NCI-H2196 treated with DMSO at 0.1 percent for 48 hours (cell line): Measurements from ENCODE around the gene DISP2.

Experiments
- DNase-seq: peaks from one replicate; lab custom pipeline; 2025; ENCODE audit not compliant: unreplicated experiment; lab: John Stamatoyannopoulos, UW

The DISP2 gene

DNA sequence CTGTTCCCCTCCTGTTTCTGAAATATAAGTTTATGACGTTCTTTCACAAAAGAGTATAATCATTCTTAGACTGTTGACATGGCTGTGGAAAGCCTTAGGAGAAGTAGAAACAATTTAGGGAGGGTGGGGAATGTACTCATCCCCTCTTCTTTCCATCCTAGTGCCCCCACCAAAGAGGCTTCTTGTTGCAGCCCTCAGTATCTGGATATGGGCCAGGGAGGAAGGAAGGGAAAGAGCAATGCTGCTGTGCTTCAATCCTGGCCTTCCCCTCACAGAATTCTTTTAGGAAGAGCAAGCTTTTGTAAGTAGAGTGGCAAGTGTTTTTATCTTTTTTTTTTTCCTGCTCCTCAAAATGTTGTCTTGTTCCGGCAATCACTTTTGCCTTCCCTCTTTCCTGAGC, 32.8 kb upstream of the DISP2 start:
- DNase-seq: no peak

DNA sequence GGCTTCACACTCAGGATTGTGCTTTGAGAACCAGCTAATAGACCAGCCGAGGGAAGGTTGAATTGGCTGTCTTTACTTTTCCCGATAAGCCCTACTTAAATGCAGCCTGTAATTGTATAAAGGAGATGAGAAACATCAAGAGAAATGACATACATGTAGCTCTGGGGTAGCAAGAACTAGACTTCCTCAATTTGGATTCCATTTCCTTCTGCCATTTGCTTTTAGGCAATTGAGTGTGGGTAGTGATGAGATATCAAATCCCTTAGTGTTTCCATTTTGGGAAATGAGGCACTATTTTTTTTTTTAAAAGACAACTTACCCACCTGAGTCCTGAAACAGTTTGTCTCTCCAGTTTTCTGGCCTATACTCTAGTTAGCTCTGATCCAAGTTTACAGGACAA, 32.3 kb upstream of the DISP2 start:
- DNase-seq: no peak

DNA sequence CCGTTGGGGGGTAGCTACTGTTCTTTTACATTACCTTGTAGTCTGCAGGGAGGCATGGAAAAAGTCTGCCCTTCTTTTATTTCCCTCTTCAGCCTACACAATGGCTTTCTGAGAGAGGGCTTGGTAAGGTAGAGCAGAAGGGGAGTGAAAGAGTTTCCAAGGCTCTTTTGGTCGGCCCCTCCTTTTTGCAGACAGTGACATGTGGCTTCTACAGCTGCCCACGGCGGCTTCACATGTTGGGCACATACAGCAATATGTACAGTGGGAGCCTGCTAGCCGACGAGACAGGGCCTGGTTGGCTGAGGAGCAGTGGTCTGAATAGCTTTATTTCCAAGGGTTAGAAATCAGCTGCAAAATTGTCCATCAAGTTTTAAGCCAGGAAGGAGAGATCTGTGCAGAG, 30.6 kb upstream of the DISP2 start:
- DNase-seq: no peak

DNA sequence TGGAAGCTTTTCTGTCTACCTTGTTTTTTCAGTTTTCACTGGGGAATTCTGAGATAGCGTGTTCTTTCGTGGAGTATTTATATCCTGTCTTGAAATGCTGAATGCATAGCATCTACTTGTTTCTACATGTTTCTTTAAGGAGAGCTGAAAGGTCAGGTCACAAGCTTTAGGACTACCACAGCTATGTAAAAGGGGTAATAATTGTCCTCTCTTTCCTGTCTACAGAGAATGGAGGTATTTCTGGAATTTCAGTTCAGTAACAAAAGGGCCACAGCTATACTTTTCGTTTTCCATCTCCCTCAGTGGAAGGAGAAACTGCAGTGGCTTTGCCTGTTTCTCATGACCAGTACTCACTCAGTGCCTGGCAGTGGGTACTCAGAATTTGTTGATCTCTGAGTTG, 29.8 kb upstream of the DISP2 start:
- no peak for DNase-seq

DNA sequence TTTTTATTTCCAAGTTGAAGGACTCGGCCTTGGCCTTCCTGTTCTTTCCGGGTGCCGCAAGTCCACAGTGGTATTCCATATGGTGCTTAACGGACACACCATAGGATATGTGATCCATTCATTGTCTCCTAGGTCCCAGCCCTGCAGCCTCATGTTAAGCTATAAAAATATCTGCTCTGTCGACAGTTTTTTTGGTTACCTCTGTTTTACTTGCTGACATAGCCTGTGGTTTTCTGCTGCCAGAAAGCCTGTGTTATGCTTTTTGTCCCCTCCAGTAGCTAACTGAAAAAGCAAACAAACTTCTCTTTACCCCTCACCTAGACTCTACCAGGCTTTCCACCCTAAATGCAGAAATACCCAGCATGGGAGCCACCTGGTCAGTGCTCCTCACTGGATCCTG, 29.3 kb upstream of the DISP2 start:
- no peak for DNase-seq

DNA sequence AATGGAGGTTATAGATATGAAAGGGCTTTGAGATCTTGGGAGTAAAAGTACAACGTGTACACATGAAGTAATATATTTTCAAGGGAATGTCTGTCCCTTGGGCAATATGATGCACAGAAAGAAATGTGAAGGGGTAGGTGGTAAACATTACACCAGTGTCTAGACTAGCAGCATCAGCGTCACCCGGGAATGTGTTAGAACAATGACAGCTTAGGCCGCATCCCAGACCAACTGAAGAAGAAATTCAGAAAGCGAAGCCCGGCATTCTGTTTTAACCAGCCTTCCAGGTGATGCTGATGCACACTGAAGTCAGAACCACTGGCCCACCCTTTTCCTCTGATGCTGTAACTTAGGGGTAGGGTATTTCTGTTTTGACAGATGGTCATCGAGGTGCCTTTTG, 28.2 kb upstream of the DISP2 start:
- no peak for DNase-seq

DNA sequence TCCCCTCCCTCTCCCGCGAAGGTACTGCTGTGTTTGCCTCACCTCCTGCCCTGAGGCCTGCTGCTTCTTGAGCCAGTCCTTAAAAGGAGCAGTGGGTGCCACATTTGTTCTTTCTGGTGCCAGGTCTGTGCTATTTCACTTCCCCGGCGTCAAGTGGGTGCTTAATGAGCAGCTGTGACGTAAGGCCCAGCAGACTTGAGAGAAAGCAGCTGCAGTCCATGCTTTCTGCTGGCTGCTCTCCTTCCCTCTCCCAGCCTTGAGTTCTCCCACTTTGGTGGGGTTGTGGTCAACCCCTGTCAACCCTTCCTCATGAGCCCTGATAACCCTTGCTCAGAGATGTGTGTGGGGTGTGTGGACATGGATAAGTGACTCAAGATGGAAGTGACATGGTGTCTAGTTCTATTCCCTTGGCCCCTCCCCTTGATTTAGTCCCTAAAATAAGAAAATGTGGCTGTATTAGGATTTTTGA, 27.6 kb upstream of the DISP2 start:
- DNase-seq: no peak

DNA sequence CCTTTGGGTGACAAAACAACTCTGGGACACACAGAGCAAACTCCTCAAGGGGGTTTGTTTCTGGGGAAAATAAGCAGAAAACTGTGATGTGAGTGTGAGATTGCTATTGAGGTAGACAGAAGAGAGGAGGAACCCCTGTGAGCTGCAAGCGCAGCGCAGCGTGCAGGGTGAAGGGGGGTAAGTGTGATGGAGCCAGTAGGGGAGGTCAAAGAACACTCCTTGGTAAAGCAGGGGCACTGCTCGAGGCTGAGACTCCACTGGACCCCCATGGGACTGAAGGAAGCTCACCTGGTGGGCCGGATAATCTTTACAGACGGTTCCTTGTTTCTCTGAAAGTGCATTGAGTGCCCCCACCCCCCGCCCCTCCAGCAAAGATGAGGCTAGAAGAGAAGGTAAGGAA, 27.0 kb upstream of the DISP2 start:
- no peak for DNase-seq

DNA sequence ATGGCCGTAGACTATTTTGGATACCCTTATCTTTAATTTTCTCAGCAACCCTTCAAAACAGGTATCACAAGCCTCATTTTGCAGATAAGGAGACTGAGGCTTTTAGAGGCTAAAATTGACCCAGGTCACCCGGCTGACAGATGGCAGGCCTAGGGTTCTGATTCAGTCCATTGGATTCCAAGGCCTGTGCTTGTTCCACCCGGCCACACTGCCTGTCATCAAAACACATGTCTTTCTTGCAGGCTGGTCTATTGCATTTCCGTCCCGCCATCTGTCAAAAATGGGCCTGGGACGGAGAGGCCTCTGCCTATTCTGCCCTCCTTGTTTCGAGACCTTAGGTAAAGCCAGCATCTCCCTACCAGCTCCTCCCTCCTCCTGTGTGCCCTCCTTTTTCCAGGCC, 26.4 kb upstream of the DISP2 start:
- no peak for DNase-seq

DNA sequence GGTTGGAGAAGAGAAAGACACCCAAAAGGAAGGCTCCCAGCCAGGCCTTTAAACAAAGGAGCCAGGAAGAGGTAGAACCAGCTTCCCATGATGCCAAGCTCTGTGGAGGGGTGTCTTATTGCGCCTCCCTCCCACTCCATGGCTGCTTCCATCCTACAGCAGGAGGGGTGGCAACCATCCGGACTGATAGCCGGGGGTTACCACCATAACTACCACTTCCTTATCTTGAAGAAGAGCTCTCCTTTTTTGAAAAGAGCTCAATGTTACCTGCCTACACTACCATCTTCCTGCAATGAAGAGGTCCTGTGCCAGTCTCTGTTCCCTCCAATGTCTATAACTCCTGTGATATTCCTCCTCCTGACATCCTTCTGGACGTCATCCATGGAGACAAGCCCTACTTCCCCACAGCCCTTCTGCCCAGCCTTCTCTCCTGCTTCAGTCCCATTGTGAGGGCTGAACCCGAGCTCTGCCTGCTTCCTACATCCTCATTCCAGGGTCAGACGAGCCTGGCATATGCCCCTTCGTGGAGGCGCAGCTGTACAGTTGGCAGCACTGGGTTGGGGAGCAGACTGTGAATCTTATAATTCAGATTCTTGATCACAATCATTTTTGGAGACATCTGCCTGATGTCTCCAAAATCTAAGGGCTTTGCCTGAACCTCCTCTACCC, 25.8 kb upstream of the DISP2 start:
- DNase-seq: no peak

DNA sequence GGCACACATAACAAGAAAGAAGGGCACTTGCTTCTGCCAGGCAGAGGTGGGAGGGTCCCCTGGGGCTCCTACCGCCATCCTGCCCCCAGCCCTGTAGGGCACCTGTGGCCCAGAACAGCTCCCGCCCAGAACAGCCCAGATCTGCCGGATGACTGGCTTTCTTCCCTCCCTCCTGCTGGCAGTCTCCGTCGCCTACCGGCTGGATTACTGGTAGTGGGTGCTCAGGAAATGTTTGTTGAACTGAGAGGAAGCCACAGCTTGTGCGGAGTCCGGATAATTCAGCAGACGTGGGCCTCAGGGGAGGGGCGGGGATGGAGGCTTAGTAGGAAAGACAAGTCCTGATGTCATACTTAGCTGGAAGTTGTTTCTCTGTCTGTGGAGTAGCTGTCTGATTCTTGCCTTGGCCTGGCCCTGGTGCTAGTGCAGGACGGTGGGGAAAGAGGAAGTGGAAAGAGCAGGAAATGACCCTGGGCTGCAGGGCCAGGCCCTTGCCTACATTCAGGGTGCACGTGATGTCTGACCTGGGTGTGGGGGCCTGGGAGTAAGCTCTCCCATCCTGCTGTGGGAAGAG, 24.0 kb upstream of the DISP2 start:
- DNase-seq: no peak

DNA sequence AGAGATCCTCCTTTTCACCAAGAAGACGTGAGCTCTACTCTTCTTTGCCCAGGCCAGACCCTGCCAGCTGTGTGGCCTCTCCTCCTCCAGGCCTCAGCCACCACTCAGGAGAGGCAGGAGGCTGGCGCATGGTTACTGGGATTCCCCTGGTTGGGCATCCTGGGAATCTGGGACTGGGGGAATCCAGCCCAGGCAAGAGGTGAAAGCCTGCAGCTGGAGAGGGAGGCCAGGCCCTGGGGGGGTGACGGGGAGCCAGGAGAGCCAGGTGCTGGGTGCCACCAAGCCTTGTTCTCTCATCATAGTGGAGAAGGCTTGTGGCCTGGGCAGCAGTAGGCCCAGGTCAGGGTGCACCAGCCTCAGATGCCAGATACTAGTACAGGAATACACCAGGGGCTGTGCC, 23.5 kb upstream of the DISP2 start:
- no peak for DNase-seq

DNA sequence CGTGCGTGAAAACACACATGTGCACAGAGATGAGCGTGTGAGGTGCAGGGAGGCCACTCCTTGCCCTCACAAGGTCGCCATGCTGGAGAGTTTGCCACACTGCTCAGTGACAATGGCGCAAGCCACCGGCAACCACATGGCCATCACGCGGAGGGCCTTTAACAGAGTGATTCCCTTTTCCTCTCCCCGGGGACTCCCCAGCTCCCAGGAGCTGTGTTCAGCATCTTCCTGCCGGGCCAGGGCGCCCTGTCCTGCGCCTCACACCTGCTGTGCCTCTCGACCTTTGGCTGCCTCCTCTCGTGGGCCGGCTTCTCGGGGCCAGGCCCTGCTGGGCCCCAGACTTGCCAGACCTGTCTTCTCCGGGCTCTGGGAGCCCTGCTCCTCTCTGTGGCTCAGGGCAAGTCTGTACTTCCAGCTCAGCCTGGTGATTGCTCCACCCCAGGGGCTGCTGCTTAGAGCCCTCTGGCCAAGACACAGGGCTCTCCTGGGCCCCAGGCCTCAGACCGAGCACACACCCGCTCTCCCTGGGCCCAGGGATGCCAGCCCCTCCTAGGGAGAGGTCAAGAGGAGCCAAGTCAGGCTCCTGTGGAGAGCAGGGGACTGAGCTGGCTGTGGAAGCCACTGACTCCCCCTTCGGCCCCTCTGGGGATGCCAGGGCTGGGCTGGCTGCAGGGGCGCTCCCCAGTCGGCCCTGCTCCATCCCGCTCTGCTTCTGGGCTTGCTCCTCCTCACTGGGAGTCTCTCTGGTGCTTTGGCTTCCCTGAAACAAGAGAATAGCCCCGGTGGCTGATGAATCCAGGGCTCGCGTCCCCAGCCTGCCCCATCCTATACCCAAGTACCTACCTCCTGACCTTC, 22.9 kb upstream of the DISP2 start:
- no peak for DNase-seq

DNA sequence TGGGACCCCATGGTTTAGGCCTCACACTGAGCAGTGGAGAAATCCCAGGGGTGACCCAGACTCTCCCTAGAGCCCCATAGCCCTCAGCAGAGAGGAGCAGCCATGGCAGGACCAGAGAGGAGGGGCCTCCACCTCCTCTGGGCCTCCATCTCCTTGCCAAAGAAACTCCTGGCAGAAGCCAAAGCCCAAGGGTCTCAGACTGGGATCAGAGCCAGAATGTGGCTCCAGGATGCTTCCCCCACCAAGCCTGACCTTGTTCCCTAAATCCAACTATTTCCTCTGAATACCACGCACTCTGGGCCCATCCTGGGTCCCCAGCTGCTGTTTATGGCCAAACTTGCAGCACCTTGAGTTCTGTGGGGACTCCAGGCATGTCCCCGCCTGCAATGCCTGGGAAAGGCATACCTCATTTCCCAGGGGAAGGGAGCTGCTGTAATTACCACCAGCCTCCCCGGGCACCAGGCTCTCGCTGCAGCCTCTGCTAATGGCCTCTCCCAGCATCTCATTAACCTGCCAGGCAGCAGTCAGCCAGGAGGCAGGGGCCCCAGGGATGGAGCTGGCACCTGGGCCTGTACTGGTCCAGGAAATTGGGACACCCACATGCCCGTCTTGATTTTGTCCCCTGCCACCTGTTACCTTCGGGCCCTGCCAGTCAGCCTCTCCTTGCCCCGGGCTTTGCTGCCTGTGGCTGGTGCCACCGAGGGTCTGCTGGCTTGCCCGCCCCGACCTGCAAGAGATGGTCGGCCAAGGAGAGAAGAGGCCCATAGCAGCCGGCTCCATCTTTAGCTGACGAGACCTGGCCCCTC, 21.9 kb upstream of the DISP2 start:
- DNase-seq: no peak

DNA sequence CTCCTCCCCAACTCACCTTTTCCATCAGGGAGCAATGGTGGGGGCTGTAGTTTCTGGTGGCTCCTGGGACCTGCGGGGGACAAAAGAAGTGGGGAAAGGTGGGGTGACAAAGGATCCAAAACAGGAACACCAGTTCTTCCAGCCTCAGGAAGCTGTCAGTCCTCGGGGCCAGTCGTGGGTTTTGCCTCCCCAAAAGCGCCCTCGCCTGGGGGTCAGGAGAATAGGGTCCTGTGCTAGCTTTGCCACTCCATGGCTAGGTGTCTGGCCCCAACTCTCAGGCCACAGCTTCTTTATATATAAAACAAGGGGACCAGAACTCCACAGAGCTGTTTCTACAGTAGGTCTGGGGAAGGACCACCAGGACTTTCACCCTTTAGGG, 21.3 kb upstream of the DISP2 start:
- DNase-seq: no peak

DNA sequence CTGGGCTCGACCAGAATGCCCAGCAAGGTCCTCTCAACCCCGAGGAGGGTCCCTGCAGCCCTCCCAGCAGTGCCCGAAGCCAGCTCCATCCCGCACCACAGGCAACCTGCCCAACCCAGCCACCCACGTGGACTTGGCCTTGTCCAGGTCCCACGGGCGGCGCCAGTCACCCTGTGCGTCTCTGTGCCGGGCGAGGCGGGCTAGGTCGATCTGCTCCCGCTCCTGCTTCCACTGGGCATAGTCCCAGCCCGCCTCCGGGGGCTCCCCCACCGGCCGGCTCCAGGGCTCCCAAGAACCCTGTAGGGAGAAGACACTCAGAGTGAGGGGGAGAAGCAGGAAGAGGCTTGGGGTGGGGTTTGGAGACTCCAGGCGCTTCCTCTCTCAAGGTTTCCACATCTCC, 20.4 kb upstream of the DISP2 start:
- DNase-seq: no peak

DNA sequence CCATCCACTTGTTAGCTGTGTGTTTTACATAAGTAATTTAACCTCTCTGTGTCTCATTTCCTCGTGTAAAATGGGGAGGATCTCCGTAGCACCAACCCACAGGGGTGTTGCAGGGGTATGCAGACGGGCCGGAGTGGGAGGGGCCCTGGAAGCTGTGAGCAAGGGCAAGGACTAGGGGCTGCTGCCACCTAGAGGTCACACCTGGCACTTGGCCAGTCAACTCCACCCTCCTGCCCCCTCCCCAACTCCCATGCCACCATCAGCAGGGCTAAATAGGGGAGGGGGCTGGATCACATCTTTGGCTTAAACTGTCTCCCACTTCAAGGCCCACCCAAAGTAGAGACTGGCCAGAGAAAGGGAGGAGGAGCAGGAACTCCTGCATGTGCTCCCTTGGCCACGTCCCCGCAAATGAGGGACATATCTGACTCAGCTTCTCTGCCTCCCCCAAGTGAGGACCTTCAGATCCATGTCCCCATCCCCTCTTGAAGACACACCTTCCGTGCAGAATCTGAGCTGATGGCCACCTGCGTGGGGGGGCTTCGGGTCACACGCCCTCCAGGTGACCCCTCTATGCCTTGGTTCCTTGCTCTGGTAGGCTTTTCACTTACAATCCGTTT, 19.9 kb upstream of the DISP2 start:
- DNase-seq: no peak

DNA sequence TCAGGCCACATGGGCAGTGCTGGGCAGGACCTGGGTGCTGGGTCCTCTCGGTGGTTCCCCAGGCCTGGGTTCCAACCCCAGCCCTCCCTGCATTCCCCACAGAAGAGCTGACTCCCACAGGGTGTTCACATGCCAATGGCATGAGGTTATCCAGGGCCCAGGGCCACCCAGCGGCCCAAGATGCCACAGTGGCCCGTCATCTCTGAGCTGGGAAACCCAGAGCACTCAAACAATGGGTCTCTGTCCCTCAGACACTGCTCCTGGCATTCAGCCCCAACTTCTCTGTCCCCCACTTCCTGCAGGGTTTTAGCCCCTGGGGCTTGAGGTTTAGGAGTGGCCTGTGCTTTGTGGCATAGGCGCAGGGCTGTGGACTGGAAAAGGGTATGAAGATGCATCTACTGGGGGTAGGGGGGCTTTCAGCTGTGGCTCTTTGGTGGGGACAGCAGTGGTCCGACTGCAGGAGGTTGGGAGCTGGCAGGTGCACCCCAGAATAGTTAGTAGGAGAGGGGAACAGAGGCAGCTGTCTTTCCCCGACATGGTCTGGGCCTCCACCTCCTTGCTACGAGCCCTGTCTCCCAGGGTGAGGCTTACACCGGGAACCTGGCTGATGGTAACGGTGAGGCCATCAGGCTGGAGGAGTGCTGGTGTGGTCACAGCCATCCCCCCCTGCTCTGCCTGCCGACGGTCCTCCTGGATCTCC, 18.9 kb upstream of the DISP2 start:
- DNase-seq: no peak

DNA sequence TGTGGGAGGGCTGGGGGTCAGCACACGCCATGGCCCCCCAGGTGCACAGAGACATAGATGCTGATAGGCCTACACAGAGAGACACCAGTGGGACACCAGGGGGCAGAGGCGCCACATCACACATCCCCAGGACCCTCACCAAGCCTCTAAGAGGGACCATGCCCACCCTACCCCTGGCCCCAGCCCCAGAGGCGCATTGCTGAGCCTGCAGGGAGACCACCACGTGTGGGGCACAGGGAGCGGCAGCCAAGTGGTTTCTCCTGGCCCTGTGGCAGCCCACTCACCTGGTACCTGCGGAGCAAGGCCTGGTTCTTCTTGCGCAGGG, 18.4 kb upstream of the DISP2 start:
- no peak for DNase-seq

DNA sequence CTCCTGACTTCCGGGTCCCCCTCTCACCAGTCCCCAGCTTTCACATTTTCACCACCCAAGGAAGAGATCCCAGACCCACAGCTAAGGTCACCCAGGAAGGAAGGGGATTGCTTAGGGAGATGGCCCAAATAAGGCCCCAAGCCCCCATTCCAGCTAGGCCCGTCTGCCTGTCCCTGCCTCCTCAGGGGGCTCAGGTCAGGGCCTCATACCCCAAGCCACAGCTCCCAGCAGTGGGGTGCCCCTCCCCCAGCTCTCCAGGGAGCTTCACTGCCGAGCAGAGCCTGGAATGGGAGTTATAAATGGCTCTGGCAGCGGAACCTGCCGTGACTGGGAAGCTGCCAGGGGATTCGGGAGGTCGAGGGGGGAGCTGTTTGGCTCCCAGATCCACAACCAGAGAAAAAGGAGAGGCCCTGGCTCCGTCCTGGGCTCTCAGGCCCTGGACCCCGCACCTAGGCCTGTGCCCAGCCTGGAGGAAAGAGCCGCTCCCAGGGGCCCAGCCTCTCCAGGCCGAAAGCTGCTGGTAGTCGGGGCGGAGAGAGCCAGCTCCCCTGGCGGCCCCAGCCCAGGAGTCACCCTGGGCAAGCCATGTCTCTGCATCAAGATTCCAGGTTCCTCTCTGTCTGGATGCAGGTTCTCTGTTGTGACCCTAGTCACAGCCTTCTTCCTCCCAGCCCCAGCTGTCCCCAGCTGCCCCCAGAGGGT, 17.8 kb upstream of the DISP2 start:
- no peak for DNase-seq
